DOHH2 (cell line): ENCODE data around the gene CDKAL1.

Experiments
- H3F3A ChIP-seq: fragments of 200-600 bp; sonication (generic), shearing (Covaris generic); 2 replicates; pipeline ENCODE4 v1.6.0; 2016; ENCODE audit warnings: antibody characterized with exemption, mild to moderate bottlenecking; ENCODE audit not compliant: control insufficient read depth, insufficient read depth
- H3K27ac ChIP-seq: fragments of 200-600 bp; sonication (generic); 2 replicates; pipeline ENCODE4 v1.5.1; 2014; ENCODE audit warnings: low read depth, mild to moderate bottlenecking, low read length, moderate library complexity
- H3K27me3 ChIP-seq: fragments of 200-600 bp; sonication (generic); 2 replicates; pipeline ENCODE4 v1.6.1; 2014; ENCODE audit warnings: mild to moderate bottlenecking, low read length, mixed read lengths; ENCODE audit not compliant: control insufficient read depth
- H3K36me3 ChIP-seq: fragments of 200-600 bp; sonication (generic); 2 replicates; pipeline ENCODE4 v1.6.1; 2014; ENCODE audit warnings: mild to moderate bottlenecking, low read length, moderate library complexity, mixed read lengths; ENCODE audit not compliant: control insufficient read depth
- H3K4me1 ChIP-seq: fragments of 200-600 bp; sonication (generic); 2 replicates; pipeline ENCODE4 v1.6.1; 2014; ENCODE audit warnings: mild to moderate bottlenecking, low read length, mixed read lengths; ENCODE audit not compliant: control insufficient read depth
- H3K4me2 ChIP-seq: fragments of 200-600 bp; sonication (generic); 2 replicates; pipeline ENCODE4 v1.6.0; 2014; ENCODE audit warnings: mild to moderate bottlenecking, low read length, moderate library complexity
- H3K4me3 ChIP-seq: fragments of 200-600 bp; sonication (generic); 2 replicates; pipeline ENCODE4 v1.5.1; 2014; ENCODE audit warnings: mild to moderate bottlenecking, low read length, mixed read lengths
- H3K79me2 ChIP-seq: fragments of 200-600 bp; sonication (generic); 2 replicates; pipeline ENCODE4 v1.6.1; 2014; ENCODE audit warnings: mild to moderate bottlenecking, low read length, mixed read lengths; ENCODE audit not compliant: control insufficient read depth
- H3K9me2 ChIP-seq: fragments of 200-600 bp; sonication (generic); replicated peaks from 2 replicates; pipeline ENCODE4 v1.6.1; 2014; ENCODE audit warnings: mild to moderate bottlenecking, low read length, mixed read lengths; ENCODE audit not compliant: control insufficient read depth
- H3K9me3 ChIP-seq: fragments of 200-600 bp; sonication (generic); 2 replicates; pipeline ENCODE4 v1.6.1; 2014; ENCODE audit warnings: antibody characterized with exemption, low read length, mixed read lengths; ENCODE audit not compliant: control insufficient read depth, insufficient read depth
- H4K20me1 ChIP-seq: fragments of 200-600 bp; sonication (generic); 2 replicates; pipeline ENCODE4 v1.6.0; 2014; ENCODE audit warnings: low read depth, mild to moderate bottlenecking, antibody characterized with exemption, low read length, moderate library complexity; ENCODE audit not compliant: control insufficient read depth, insufficient read depth
- CTCF ChIP-seq: fragments of 200-600 bp; sonication (generic); IDR thresholded peaks from one replicate; pipeline ENCODE4 v1.5.1; 2014; ENCODE audit warnings: antibody characterized with exemption, mild to moderate bottlenecking, low read depth, low read length; ENCODE audit not compliant: poor library complexity, severe bottlenecking
- EZH2phosphoT487 ChIP-seq: fragments of 200-600 bp; sonication (generic); IDR thresholded peaks from 2 replicates; pipeline ENCODE4 v1.6.1; 2017; ENCODE audit warnings: borderline replicate concordance, mild to moderate bottlenecking, antibody characterized with exemption, low read length, moderate library complexity, mixed read lengths

Gene CDKAL1

GRCh38 chr6:21202521-21202920 is 668.3 kb downstream of the CDKAL1 start:
- H3K4me3 ChIP-seq, result no peak overlapping the region
- H3K4me2 ChIP-seq, result no peak overlapping the region
- no peak for TF ChIP-seq CTCF
- TF ChIP-seq EZH2phosphoT487, result no peak
- no peaks in the 10 kb centered on the region for H3K9me3 ChIP-seq
- H3K36me3 ChIP-seq, result no peaks in the 10 kb centered on the region
- no peak overlapping the region for H3K27ac ChIP-seq
- no peaks in the 10 kb centered on the region for H3K9me2 ChIP-seq
- no peaks in the 10 kb centered on the region for H4K20me1 ChIP-seq
- no peaks in the 10 kb centered on the region for H3K79me2 ChIP-seq
- no peaks in the 10 kb centered on the region for H3K27me3 ChIP-seq
- H3F3A ChIP-seq, result no peaks in the 10 kb centered on the region
- no peaks in the 10 kb centered on the region for H3K4me1 ChIP-seq

- Histone ChIP-seq H3K36me3 (no peaks in the 10 kb centered on the region), H3K9me3 (no peaks in the 10 kb centered on the region), H3F3A (no peaks in the 10 kb centered on the region), H3K79me2 (no peaks in the 10 kb centered on the region), H3K27ac (no peak overlapping the region), H3K9me2 (no peaks in the 10 kb centered on the region), H3K4me1 (no peaks in the 10 kb centered on the region), H4K20me1 (no peaks in the 10 kb centered on the region), H3K27me3 (no peaks in the 10 kb centered on the region), H3K4me2 (no peak overlapping the region), H3K4me3 (no peak overlapping the region)
- TF ChIP-seq EZH2phosphoT487, result no peak
- no peak for TF ChIP-seq CTCF
These were observed 670.7 kb downstream of the CDKAL1 start for GRCh38 chr6:21204951-21205350.

GRCh38 chr6:21208081-21208795 is 674.0 kb downstream of the CDKAL1 start:
- Histone ChIP-seq H3K9me3 (no peaks in the 10 kb centered on the region), H3K4me3 (no peak overlapping the region), H3K4me2 (no peak overlapping the region), H3K9me2 (no peaks in the 10 kb centered on the region), H3K79me2 (no peaks in the 10 kb centered on the region), H4K20me1 (no peaks in the 10 kb centered on the region), H3K36me3 (no peaks in the 10 kb centered on the region), H3K27ac (no peak overlapping the region), H3K27me3 (no peaks in the 10 kb centered on the region), H3F3A (no peaks in the 10 kb centered on the region), H3K4me1 (no peaks in the 10 kb centered on the region)
- TF ChIP-seq EZH2phosphoT487 (no peak), CTCF (no peak)
